Superior temporal gyrus (tissue), 1 donor: ENCODE measurements around the gene HOXA10.

ENCODE experiments used
- DNase-seq: peaks from one replicate; pipeline ENCODE4 v3.0.0-alpha.2; 2016; ENCODE audit errors: extremely low spot score

HOXA10 gene

DNA sequence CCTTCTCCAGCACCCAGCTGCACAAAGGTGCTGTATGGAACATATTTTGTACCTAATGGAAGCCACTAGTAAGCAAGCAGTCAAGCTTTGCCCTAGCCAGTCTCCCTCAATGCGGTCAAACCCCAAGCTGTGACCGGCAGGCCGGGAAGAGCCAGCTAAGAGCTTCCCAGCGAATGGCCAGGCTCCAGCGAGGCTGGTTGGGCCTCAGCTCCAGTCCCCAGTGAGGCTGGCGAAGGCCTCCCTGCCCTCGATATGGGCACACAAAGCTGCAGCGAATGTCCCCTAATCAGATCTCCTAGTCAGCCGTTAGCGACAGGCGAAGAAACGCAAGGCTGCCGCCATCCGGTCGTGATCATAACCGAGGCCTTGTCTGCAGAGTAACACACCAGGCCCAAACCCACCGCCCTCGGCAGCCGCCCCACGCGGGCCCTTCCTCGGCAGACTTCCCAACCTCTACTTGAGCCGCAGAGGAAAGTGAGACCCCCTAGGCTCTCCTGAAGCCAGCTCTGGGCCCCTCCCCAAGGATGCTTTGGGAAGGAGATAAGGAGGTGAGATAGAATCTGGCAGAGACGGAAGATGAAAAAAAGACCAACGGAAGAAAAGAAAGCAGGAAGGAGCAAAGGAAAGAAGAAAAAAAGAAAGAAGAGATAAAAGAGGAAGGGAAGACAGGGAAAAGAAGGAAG is 5.7 kb downstream of the HOXA10 start:
- DNase-seq, result no peak

- DNase-seq, result no peak
Measured at GRCh38 chr7:27167916-27168264, 6.2 kb downstream of the HOXA10 start.

DNA sequence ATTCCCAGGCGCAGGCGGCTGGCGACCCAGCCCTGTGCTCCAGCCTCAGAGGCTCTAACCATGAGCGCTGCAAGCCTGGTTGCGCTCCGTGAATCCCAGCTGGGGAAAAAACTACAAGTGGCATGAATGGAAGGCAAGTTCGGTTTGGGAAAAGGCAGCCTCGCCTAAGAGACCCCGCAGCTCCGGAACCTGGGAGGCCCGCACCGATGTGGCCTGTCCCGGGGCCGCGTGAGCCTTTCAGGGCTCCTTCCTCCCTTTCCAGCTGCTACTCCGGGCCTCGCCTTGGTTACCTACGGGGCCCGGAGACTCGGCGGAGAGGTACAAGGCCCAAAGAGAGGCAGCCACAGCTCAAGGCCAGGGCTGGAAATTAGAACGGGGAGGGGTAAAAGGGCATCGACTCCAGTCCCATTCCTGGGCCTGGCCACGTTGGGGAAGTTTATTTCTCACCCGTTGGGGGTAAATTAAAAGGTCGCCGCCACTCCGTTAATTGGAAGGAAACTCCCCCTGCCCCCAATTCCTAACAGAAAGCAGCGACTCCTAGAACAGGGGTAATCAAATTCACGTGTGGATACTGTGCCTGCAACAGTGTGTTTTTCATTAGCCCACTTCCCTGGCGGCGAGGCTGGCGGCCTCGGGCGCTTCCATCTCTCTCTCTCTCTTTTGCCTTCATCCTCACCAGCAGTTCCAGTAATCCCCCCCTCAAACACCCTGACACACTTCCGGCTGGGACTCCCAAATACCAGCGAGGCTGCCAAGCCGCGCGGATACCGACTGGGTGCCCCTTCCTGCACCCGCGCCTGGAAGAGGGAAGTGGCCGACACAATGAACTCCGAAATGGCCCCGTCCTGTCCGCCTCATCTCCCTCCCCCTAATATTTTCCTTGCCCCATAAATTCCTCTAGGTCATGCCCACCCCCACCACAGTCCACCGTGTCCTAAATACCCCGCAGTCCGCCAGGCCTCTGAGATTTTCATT is 7.3 kb downstream of the HOXA10 start:
- DNase-seq, result no peak

- no peak for DNase-seq
Measured at GRCh38 chr7:27165996-27166530, 8.1 kb downstream of the HOXA10 start.

DNA sequence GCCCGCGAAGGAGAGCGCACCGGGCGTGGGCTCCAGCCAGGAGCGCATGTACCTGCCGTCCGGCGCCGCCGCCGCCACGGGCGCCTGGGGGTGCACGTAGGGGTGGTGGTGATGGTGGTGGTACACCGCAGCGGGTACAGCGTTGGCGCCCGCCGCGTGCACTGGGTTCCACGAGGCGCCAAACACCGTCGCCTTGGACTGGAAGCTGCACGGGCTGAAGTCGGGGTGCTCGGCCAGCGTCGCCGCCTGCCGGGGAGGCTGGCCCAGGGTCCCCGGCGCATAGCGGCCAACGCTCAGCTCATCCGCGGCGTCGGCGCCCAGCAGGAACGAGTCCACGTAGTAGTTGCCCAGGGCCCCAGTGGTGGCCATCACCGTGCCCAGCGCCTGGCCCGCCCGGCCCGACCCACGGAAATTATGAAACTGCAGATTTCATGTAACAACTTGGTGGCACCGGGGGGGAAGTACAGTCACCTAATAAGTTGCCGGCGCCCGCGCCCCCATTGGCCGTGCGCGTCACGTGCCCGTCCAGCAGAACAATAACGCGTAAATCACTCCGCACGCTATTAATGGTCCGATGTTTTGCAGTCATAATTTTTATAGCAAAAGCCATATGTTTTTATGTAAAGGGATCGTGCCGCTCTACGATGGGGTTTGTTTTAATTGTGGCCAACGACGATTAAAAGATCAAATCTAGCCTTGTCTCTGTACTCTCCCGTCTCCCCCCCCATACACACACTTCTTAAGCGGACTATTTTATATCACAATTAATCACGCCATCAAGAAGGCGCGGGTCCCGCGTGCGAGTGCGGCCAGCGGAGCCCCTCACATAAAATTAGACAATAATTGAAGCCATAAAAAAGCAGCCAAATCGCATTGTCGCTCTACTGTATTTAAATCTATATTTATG is 8.8 kb downstream of the HOXA10 start, which contains the start of gene HOXA9:
Gene HOXA9, minus strand, starts transcription at position 449 of the 907 bp plus-strand sequence. Its CDS starts 80 bp downstream, at position 369.
- no peak for DNase-seq

DNA sequence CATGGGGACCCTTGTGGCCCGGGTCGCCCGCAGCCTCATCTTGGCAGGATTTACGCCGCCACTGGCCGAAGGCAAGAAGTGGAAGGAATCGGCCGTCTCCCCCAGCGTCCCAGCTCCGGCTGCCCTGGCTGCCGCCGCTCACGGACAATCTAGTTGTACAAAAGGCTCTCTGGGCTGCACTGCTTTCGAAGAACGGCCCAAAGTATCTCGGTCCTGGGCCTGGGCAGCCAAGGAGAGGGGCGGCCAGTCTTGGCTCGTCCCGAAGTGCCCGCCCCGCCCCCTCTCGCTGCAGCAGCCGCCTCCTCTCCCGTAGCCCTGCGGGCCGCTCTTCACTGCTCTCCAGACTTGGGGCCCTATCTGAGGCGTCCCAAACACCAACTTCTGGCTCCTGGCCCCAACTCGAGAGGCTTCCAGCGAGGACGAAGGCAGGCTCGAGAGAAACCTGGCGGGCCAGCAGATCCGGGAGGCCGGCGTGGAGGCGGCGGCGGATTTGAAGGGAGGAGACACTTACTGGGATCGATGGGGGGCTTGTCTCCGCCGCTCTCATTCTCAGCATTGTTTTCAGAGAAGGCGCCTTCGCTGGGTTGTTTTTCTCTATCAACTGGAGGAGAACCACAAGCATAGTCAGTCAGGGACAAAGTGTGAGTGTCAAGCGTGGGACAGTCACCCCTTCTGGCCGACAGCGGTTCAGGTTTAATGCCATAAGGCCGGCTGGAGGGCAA is 9.6 kb downstream of the HOXA10 start:
- no peak for DNase-seq

DNA sequence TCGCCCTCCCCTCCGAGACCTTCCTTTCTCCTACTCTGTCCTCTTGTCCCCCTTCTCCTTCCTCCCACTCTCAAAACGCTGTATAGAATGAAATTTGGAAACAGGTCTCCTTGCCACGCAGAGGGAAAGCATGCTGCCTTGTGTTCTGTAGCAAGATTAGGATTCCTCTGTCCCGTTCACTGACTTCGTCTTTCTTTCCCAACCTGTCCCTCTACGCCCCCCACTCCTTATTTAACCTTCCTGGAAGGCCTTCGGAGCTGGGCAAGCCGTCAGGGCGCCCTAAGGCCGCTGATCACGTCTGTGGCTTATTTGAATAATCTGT is 10.1 kb downstream of the HOXA10 start:
- no peak for DNase-seq

DNA sequence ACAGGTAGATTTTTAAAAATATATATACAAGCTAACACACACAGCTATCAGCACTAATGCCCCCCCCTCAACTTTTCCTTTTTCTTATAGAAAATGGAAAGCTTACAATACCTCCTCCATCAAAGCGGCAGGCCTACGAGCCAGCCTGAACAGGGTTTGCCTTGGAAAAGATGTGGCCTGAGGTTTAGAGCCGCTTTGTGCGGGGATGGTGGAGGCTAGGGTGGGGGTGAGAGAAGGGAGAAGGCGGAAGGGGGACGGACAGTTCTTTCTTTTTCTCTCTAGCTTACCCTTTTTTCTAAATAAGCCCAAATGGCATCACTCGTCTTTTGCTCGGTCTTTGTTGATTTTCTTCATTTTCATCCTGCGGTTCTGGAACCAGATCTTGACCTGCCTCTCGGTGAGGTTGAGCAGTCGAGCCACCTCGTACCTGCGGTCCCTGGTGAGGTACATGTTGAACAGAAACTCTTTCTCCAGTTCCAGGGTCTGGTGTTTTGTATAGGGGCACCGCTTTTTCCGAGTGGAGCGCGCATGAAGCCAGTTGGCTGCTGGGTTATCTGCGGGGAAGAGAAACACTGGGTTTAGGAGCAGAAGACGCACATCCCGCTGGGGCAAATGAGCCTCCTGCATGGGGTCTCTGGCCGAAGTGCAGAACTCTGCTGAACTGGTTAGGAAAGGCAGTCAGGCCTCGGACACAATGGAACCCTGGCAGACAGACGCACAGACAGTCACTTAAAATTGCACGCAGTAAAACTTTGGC is 10.7 kb downstream of the HOXA10 start:
- DNase-seq, result no peak

DNA sequence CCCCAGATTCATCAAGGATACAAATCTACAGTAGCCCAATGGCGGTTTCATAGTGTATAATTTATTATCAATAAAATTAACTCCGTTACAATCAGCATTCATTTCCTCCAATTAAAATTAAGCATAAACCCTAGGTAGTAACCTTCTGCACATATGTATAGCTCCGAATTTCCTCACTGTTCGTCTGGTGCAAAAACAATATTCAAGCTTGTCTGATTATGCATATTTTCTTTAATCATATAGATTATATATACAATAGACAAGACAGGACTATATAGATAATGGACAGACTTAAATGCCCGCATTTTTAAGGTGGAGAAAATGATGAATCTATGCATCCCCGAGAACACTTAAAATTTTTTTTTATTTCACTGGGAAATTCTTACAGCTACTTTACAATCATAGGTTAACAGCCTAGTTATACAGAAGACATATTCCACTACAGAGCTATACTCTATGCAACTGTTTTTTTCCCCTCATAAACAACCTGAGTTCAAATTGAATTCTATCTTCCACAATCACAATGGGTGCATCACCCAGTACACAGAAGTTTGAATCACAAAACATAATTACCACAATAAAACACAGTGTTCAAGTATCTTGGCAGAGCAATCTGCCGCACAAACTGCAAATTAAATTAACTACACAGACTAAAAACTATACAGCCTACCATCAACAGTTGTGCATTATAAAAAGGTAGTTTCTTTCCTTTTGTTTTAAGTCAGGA is 11.4 kb downstream of the HOXA10 start:
- DNase-seq, result no peak

GRCh38 chr7:27161721-27162560 is 12.2 kb downstream of the HOXA10 start:
- no peak for DNase-seq

GRCh38 chr7:27161214-27161720 is 12.9 kb downstream of the HOXA10 start:
- no peak for DNase-seq

GRCh38 chr7:27160546-27161213 is 13.4 kb downstream of the HOXA10 start:
- peak; percentile 80 for DNase-seq

GRCh38 chr7:27160145-27160545 is 14.0 kb downstream of the HOXA10 start:
- no peak for DNase-seq

DNA sequence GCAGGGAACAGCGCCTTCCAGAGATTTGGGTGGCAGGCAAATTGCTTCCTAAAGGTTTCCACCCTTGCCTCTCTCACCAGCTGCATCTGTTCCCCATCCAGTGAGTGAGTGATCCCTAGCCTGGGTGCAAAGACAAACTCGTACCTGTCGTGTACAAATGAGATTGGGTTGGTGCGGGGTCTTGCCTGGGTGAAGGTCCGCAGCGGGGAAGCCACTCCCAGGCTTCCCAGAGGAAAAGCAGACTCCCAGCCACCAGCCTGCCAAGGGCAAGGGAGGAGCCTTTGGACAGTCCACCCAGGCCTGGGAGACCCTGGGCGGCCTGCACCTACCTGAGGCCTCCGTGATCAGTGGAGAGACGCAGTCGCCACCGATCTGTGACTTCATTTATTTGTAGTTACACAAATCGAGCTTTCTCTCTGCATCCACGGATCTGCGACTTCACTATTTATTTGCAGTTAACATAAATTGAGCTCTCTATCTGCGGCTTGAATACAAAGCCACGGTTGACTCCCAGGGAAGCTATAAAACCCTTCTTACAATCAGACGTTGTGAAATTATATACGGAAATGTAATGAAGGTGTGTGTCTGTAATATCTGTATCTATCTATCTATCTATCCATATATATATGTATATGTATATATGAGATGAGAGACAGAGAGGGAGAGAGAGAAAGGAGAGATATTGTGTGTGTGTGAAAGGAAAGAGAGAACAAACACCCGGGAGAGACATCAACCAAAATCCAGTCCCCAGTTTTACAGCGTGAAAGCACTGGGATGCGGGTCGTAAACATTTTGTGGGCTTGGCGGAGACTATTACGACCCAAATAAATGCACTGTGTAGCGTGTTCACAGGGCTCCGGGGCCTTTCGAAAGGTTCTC is 14.6 kb downstream of the HOXA10 start:
- DNase-seq, result no peak

GRCh38 chr7:27158436-27159265 is 15.5 kb downstream of the HOXA10 start:
- no peak for DNase-seq
